ENCODE data around the gene IMPG1.

- no peak for TF ChIP-seq MTA3 (IDR thresholded peaks at IDR 0.05; ENCODE audit: borderline replicate concordance, low read length)
- TF ChIP-seq MYC (IDR thresholded peaks at IDR 0.05; ENCODE audit: insufficient read depth, insufficient read length, insufficient replicate concordance, low read length, severe bottlenecking), result no peak
- TF ChIP-seq, protein P1, sequence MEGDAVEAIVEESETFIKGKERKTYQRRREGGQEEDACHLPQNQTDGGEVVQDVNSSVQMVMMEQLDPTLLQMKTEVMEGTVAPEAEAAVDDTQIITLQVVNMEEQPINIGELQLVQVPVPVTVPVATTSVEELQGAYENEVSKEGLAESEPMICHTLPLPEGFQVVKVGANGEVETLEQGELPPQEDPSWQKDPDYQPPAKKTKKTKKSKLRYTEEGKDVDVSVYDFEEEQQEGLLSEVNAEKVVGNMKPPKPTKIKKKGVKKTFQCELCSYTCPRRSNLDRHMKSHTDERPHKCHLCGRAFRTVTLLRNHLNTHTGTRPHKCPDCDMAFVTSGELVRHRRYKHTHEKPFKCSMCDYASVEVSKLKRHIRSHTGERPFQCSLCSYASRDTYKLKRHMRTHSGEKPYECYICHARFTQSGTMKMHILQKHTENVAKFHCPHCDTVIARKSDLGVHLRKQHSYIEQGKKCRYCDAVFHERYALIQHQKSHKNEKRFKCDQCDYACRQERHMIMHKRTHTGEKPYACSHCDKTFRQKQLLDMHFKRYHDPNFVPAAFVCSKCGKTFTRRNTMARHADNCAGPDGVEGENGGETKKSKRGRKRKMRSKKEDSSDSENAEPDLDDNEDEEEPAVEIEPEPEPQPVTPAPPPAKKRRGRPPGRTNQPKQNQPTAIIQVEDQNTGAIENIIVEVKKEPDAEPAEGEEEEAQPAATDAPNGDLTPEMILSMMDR (IDR thresholded peaks at IDR 0.05 in 2 of 3, conservative IDR thresholded peaks at IDR 0.05 in 1 of 3; ENCODE audit: control insufficient read depth in 2 of 3, extremely low read depth in 1 of 3, insufficient read depth in 1 of 3, low read depth in 3 of 3, low read length in 3 of 3), result no peak
- no peak for TF ChIP-seq SP1 (IDR thresholded peaks at IDR 0.05; ENCODE audit: low read depth, low read length)
- no peak for TF ChIP-seq YY1 (IDR thresholded peaks at IDR 0.05; ENCODE audit: low read depth, low read length)
- TF ChIP-seq TCF3 (IDR thresholded peaks at IDR 0.05; ENCODE audit: borderline replicate concordance, insufficient read depth, low read depth, low read length), result no peak
- TF ChIP-seq SIN3A (IDR thresholded peaks at IDR 0.05; ENCODE audit: low read depth, low read length), result no peak
- no peak for TF ChIP-seq YBX1 (IDR thresholded peaks at IDR 0.05)
- no peak for TF ChIP-seq POLR2A (IDR thresholded peaks at IDR 0.05; ENCODE audit: low read depth, low read length)
- no peak for TF ChIP-seq RFX5 (IDR thresholded peaks at IDR 0.05; ENCODE audit: low read depth, low read length)
- no peak for TF ChIP-seq POLR2AphosphoS5 (IDR thresholded peaks at IDR 0.05; ENCODE audit: low read length)
- no peak for TF ChIP-seq BHLHE40 (IDR thresholded peaks at IDR 0.05; ENCODE audit: borderline replicate concordance in 1 of 2, low read depth in 2 of 2, low read length in 1 of 2)
- no peak for TF ChIP-seq FOXM1 (IDR thresholded peaks at IDR 0.05; ENCODE audit: low read depth, low read length)
- TF ChIP-seq MXI1 (IDR thresholded peaks at IDR 0.05; ENCODE audit: low read depth, low read length), result no peak
Measured at GRCh38 chr6:76120302-76120701, 47.8 kb upstream of the IMPG1 start.

Data from GM12878 (cell line).